Suprapubic skin (tissue), 4 donors: ENCODE measurements around the gene ZNF771. TPM values are rescaled to one million over a fixed set of nuclear protein-coding genes. Genes with fewer than 3 reads are reported as not detected.
"Not testable (repeated sequence)": the region's sequence is repeated elsewhere in the genome, so short reads cannot be mapped to it uniquely, and the experiment has no call there.

Source experiments
- DNase-seq, 2 donors: peaks; one replicate each; pipeline ENCODE4 v3.0.0-alpha.2; 2019; ENCODE audit warnings: low spot score in 2 of 2
- H3K27ac ChIP-seq: fragments of 200-600 bp; sonication (generic); one replicate; pipeline ENCODE4 v1.5.1; 2019
- H3K27me3 ChIP-seq: fragments of 200-600 bp; sonication (generic); one replicate; pipeline ENCODE4 v1.5.1; 2019
- H3K36me3 ChIP-seq: fragments of 200-600 bp; sonication (generic); one replicate; pipeline ENCODE4 v1.5.1; 2019
- H3K4me1 ChIP-seq: fragments of 200-600 bp; sonication (generic); one replicate; pipeline ENCODE4 v1.5.1; 2019
- H3K4me3 ChIP-seq: fragments of 200-600 bp; sonication (generic); one replicate; pipeline ENCODE4 v1.5.1; 2019; ENCODE audit warnings: mild to moderate bottlenecking
- H3K9me3 ChIP-seq: fragments of 200-600 bp; sonication (generic); one replicate; pipeline ENCODE4 v1.5.1; 2019
- CTCF ChIP-seq, 2 donors: fragments of 200-600 bp in 1 of 2; fragments of 450-650 bp in 1 of 2; sonication (generic) in 1 of 2; IDR thresholded peaks; one replicate each; pipeline ENCODE4 v1.5.1; 2016 to 2019; ENCODE audit warnings: antibody characterized with exemption in 2 of 2, mild to moderate bottlenecking in 1 of 2, moderate library complexity in 1 of 2
- EP300 ChIP-seq: sonication (generic); formaldehyde crosslinking; IDR thresholded peaks from one replicate; pipeline ENCODE4 v1.6.1; 2017; ENCODE audit warnings: antibody characterized with exemption
- POLR2A ChIP-seq, 2 donors: fragments of 450-650 bp; IDR thresholded peaks; one replicate each; pipeline ENCODE4 v1.6.1; 2017; ENCODE audit warnings: antibody characterized with exemption in 2 of 2, mild to moderate bottlenecking in 2 of 2, moderate library complexity in 2 of 2
- POLR2AphosphoS5 ChIP-seq, 3 donors: sonication (generic); formaldehyde crosslinking; IDR thresholded peaks; one replicate each; pipeline ENCODE4 v1.6.1; 2017; ENCODE audit warnings: antibody characterized with exemption in 3 of 3
- WGBS: methylation state at CpG from one replicate; pipeline ENCODE4 v1.1.5; 2018; 5-methylcytosine and 5-hydroxymethylcytosine counted together
- total RNA-seq, 4 donors: library from RNA; depleted of rRNA; stranded (reverse); fragments of >200 nt; gene quantifications; one replicate each; pipeline ENCODE4 v1.1.0, GENCODE V29; 2016

ZNF771 gene
- total RNA-seq, 4 donors from 2014 or later: 4.9 to 14.3 (median 7.3) TPM

GRCh38 chr16:30449116-30449435 lies 41.7 kb downstream of the ZNF771 start:
- Histone ChIP-seq H3K4me3 (no peak overlapping the region), H3K9me3 (no peaks in the 10 kb centered on the region), H3K27ac (no peak overlapping the region), H3K36me3 (no peaks in the 10 kb centered on the region), H3K4me1 (peaks cover 15% of the 10 kb centered on the region), H3K27me3 (no peaks in the 10 kb centered on the region)
- no peak for TF ChIP-seq EP300
- no peak for TF ChIP-seq POLR2A (IDR thresholded peaks at IDR 0.05)
- TF ChIP-seq CTCF (IDR thresholded peaks at IDR 0.05): no peak
- TF ChIP-seq POLR2AphosphoS5 (IDR thresholded peaks at IDR 0.05): no peak
- 92% methylated on average over 3 of the region's 3 CpGs for WGBS
- DNase-seq: no peak

- not testable (repeated sequence) for H3K9me3 ChIP-seq, H3K4me1 ChIP-seq
- 78% methylated on average over 20 of the region's 20 CpGs for WGBS
Measured at GRCh38 chr16:30452709-30453580, 45.5 kb downstream of the ZNF771 start.

GRCh38 chr16:30456302-30456701 lies 48.9 kb downstream of the ZNF771 start:
- no peak for DNase-seq
- Histone ChIP-seq H3K27me3 (no peaks in the 10 kb centered on the region), H3K4me3 (no peak overlapping the region), H3K4me1 (no peaks in the 10 kb centered on the region), H3K27ac (no peak overlapping the region), H3K36me3 (no peaks in the 10 kb centered on the region), H3K9me3 (no peaks in the 10 kb centered on the region)
- WGBS: 67% methylated on average over 1 of the region's 1 CpG
- TF ChIP-seq POLR2A (IDR thresholded peaks at IDR 0.05) (no peak), EP300 (no peak), CTCF (IDR thresholded peaks at IDR 0.05) (no peak), POLR2AphosphoS5 (IDR thresholded peaks at IDR 0.05) (no peak)

More at GRCh38 chr16:30452709-30453580, 45.5 kb downstream of the ZNF771 start:
- H3K4me3 ChIP-seq, H3K27me3 ChIP-seq, DNase-seq, H3K27ac ChIP-seq, H3K36me3 ChIP-seq: not testable (repeated sequence)

DNA sequence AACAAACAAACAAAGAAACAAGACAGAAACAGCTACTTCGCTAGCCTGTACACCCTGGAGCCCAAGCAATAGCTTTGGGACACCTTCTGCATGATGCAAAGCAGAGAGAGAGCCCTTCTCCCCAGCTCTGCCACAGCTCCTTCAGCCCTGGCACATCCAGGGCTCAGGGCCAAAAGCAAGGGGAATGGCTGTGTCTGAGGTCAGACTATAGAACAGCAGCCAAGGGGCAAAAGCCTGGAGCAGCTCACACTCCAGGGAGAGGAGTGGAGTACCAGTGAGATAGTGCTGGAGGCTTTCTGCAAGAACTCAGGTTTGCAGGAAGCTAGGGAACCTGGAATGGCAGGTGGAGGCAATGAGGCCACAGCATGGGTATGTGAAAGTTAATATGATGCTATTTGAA lies 49.9 kb downstream of the ZNF771 start:
- Histone ChIP-seq H3K36me3 (no peaks in the 10 kb centered on the region), H3K27ac (no peak overlapping the region), H3K4me1 (no peaks in the 10 kb centered on the region), H3K9me3 (no peaks in the 10 kb centered on the region), H3K27me3 (no peaks in the 10 kb centered on the region), H3K4me3 (no peak overlapping the region)
- 80% methylated on average over 1 of the region's 1 CpG for WGBS
- no peak for DNase-seq
- TF ChIP-seq CTCF (IDR thresholded peaks at IDR 0.05) (no peak), POLR2AphosphoS5 (IDR thresholded peaks at IDR 0.05) (no peak), EP300 (no peak), POLR2A (IDR thresholded peaks at IDR 0.05) (no peak)

DNA sequence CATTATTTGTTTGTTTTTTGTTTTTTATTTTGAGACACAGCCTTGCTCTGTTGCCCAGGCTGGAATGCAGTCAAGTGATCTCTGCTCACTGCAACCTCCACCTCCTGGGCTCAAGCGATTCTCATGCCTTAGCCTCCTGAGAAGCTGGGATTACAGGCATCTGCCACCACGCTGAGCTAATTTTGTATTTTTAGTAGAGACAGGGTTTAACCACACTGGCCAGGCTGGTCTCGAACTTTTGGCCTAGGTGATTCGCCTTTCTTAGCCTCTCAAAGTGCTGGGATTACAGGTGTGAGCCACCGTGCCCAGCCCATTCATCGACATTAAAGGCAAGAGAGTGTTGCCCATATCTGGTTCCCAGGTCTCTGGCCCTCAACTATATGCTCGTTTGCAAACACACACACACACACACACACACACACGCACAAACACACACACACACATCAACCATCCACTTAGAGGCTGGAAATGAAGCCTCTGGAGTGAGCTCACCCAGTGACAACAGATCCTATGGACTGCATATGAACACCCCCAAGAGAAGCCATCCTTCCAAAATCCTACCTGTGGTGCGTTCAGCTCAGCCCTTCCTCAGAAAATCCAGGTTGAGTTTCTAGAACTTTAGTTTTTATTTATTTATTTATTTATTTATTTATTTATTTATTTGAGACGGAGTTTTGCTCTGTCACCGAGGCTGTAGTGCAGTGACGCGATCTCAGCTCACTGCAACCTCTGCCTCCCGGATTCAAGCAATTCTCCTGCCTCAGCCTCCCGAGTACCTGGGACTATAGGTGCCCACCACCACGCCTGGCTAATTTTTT lies 50.5 kb downstream of the ZNF771 start:
- Histone ChIP-seq H3K4me1 (no peaks in the 10 kb centered on the region), H3K27me3 (no peaks in the 10 kb centered on the region), H3K9me3 (no peaks in the 10 kb centered on the region), H3K4me3 (no peak overlapping the region), H3K36me3 (no peaks in the 10 kb centered on the region), H3K27ac (no peak overlapping the region)
- DNase-seq: no peak
- no peak for TF ChIP-seq POLR2AphosphoS5 (IDR thresholded peaks at IDR 0.05)
- no peak for TF ChIP-seq EP300
- no peak for TF ChIP-seq CTCF (IDR thresholded peaks at IDR 0.05)
- TF ChIP-seq POLR2A (IDR thresholded peaks at IDR 0.05): no peak
- WGBS: 87% methylated on average over 16 of the region's 16 CpGs
